ENCODE data around the gene PSPC1.

DNA sequence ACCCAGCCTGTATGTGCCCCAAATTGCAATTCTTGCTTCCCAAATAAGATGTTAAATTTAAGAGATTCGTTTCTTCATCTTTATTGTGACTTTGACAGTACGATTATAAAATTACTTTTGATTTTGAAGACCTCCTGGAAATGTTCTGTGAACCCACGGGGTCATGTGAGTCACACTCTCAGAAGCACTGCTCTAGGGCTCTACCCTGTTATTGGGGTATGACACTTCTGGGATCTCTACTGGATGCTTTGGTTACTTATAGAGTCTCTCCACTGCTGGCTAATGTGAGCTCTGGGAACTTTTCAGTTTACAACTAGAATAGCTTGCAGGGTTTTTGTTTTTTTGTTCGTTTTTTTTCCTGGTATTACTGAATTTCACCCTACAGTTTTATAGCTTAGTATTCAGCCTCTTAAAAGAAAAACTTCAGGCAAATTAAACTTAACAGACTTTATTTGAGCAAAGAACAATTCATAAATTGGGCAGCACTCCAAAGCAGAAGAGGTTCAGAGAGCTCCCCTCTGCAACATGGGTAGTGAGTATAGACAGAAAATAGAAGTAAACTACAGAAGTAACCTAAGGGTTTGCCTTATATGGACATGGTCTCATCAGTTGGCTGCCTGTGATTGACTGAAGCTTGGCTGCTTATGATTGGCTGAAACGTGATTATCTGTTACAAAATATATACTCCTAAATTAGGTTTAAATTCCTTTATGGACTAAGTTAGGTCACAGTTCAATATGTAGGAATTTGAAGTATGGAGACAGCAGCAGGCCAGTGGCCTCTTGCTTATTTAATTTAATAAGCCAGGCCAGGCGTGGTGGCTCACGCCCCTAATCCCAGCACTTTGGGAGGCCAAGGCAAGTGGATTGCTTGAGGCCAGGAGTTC, 28.5 kb upstream of the PSPC1 start:
- TF ChIP-seq, protein P1, sequence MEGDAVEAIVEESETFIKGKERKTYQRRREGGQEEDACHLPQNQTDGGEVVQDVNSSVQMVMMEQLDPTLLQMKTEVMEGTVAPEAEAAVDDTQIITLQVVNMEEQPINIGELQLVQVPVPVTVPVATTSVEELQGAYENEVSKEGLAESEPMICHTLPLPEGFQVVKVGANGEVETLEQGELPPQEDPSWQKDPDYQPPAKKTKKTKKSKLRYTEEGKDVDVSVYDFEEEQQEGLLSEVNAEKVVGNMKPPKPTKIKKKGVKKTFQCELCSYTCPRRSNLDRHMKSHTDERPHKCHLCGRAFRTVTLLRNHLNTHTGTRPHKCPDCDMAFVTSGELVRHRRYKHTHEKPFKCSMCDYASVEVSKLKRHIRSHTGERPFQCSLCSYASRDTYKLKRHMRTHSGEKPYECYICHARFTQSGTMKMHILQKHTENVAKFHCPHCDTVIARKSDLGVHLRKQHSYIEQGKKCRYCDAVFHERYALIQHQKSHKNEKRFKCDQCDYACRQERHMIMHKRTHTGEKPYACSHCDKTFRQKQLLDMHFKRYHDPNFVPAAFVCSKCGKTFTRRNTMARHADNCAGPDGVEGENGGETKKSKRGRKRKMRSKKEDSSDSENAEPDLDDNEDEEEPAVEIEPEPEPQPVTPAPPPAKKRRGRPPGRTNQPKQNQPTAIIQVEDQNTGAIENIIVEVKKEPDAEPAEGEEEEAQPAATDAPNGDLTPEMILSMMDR (IDR thresholded peaks at IDR 0.05), result no peak
- TF ChIP-seq POLR2AphosphoS5 (IDR thresholded peaks at IDR 0.05) (no peak), POLR2A (IDR thresholded peaks at IDR 0.05) (no peak), EP300 (IDR thresholded peaks at IDR 0.05; ENCODE audit: low read depth) (no peak)
